MCF 10A (cell line): Measurements from ENCODE around the gene UBE2D2. TPM values are rescaled to one million over a fixed set of nuclear protein-coding genes. Genes with fewer than 3 reads are reported as not detected.

Experiments
- total RNA-seq: library from RNA; stranded (reverse); gene quantifications from 2 replicates; pipeline ENCODE4 v1.2.3, GENCODE V29; 2022

UBE2D2 gene
- total RNA-seq, 1 experiment from 2014 or later, result 306 TPM

Other genes starting within 250 kb of the UBE2D2 start
- gene PAIP2, start 219.5 kb upstream of the UBE2D2 start, total RNA-seq, result 104 and 108 TPM in 2 replicates
- gene SLC23A1, start 178.0 kb upstream of the UBE2D2 start, total RNA-seq, result not detected in 2 replicates
- not detected in 2 replicates for gene MZB1, start 171.4 kb upstream of the UBE2D2 start, total RNA-seq
- gene PROB1, start 166.2 kb upstream of the UBE2D2 start, total RNA-seq, result 2.3 and 3.1 TPM in 2 replicates
- 9.8 and 11.6 TPM in 2 replicates for gene SPATA24, start 157.2 kb upstream of the UBE2D2 start, total RNA-seq
- 14.1 and 15.1 TPM in 2 replicates for gene DNAJC18, start 121.8 kb upstream of the UBE2D2 start, total RNA-seq
- not detected in 2 replicates for gene ECSCR, start 98.6 kb upstream of the UBE2D2 start, total RNA-seq
- not detected in 2 replicates for gene SMIM33, start 90.3 kb upstream of the UBE2D2 start, total RNA-seq
- gene STING1, start 78.6 kb upstream of the UBE2D2 start, total RNA-seq, result 33.1 and 35.1 TPM in 2 replicates
- 7.8 and 10.9 TPM in 2 replicates for gene CXXC5, start 87.0 kb downstream of the UBE2D2 start, total RNA-seq
- gene PSD2, start 234.5 kb downstream of the UBE2D2 start, total RNA-seq, result not detected in 2 replicates